K562 (cell line): ENCODE data around the gene MYADML2. TPM values are rescaled to one million over a fixed set of nuclear protein-coding genes. Genes with fewer than 3 reads are reported as not detected.

Experiments used
- ARID1B ChIP-seq: fragments of 450-650 bp; IDR thresholded peaks from 2 replicates; pipeline ENCODE4 v1.6.1; 2016; ENCODE audit warnings: antibody characterized with exemption, mild to moderate bottlenecking, inconsistent platforms
- HMGN3 ChIP-seq: IDR thresholded peaks from 2 replicates; pipeline ENCODE4 v1.6.1; 2011; ENCODE audit warnings: borderline replicate concordance, low read depth, mild to moderate bottlenecking, mixed read lengths, low read length; ENCODE audit not compliant: insufficient read length; ENCODE audit errors: extremely low read depth
- LCOR ChIP-seq: sonication (generic); formaldehyde crosslinking; IDR thresholded peaks from 2 replicates; pipeline ENCODE4 v1.8.0; 2022; ENCODE audit warnings: mild to moderate bottlenecking, missing genetic modification reagents
- MIER1 ChIP-seq: fragments of 450-650 bp; IDR thresholded peaks from 2 replicates; pipeline ENCODE4 v1.6.1; 2016; ENCODE audit warnings: antibody characterized with exemption, mild to moderate bottlenecking, low read depth
- SMARCA4 ChIP-seq: fragments of 450-650 bp; IDR thresholded peaks from 2 replicates; pipeline ENCODE4 v1.6.1; 2016
- TAL1 ChIP-seq: fragments of 450-650 bp; IDR thresholded peaks from 2 replicates; pipeline ENCODE4 v1.6.1; 2016; ENCODE audit warnings: mild to moderate bottlenecking
- ZC3H8 ChIP-seq: fragments of 450-650 bp; IDR thresholded peaks from 2 replicates; pipeline ENCODE4 v1.6.1; 2017
- ZNF140 ChIP-seq: fragments of 250-450 bp; sonication (Bioruptor Pico); IDR thresholded peaks from 2 replicates; pipeline ENCODE4 v1.8.0; 2021; ENCODE audit warnings: moderate library complexity, mild to moderate bottlenecking, inconsistent platforms
- ZNF76 ChIP-seq: fragments of 250-450 bp; sonication (Bioruptor Pico); IDR thresholded peaks from 2 replicates; pipeline ENCODE4 v1.4.0; 2020; ENCODE audit warnings: mild to moderate bottlenecking, moderate library complexity, borderline replicate concordance
- ZSCAN29 ChIP-seq: fragments of 450-650 bp; IDR thresholded peaks from 2 replicates; pipeline ENCODE4 v1.6.1; 2017
- polyA plus RNA-seq, 8 experiments: library from polyadenylated mRNA; depleted of rRNA in 4 of 8; stranded (reverse) in 5 of 8; unstranded in 3 of 8; fragments of >200 nt; fragmentation: Nextera tagmentation in 2 of 8; fragmentation: Illumina TruSeq in 1 of 8; extraction: Ambion mirVana in 2 of 8; extraction: Trizol in 1 of 8; gene quantifications; 2 replicates each; pipeline versions ENCODE4 v1.2.1 to v1.2.3, GENCODE V29; 2011 to 2014; ENCODE audit warnings: inconsistent platforms in 1 of 8, missing spikeins in 1 of 8
- total RNA-seq, 7 experiments: library from RNA; depleted of rRNA in 6 of 7; stranded (reverse); fragments of >200 nt in 6 of 7; fragmentation: Illumina TruSeq in 2 of 7; extraction: Trizol in 2 of 7; gene quantifications; 2 replicates each; pipeline versions ENCODE4 v1.2.1 to v1.2.3, GENCODE V29; 2011 to 2021; ENCODE audit warnings: low replicate concordance in 1 of 7
- TF ChIP-seq, protein P1 (sequence below): sonication (generic); IDR thresholded peaks from 2 replicates; pipeline ENCODE4 v1.6.1; 2016
- TF ChIP-seq, protein P2 (sequence below): fragments of 450-650 bp; IDR thresholded peaks from 2 replicates; pipeline ENCODE4 v1.6.1; 2016; ENCODE audit warnings: borderline replicate concordance
- TF ChIP-seq, protein P3 (sequence below): sonication (generic); formaldehyde crosslinking; IDR thresholded peaks from 2 replicates; pipeline ENCODE4 v1.8.1; 2022; ENCODE audit warnings: missing genetic modification reagents
- TF ChIP-seq, protein P4 (sequence below), 3 experiments: fragments of 200-800 bp in 1 of 3; sonication (Bioruptor generic) in 1 of 3; sonication (generic) in 1 of 3; formaldehyde crosslinking in 1 of 3; IDR thresholded peaks; 2 replicates each; pipeline versions ENCODE4 v1.6.1 to v1.8.0; 2016 to 2022; ENCODE audit warnings: mild to moderate bottlenecking in 2 of 3, missing compliant biosample characterization in 2 of 3, missing genetic modification characterization in 2 of 3, missing genetic modification reagents in 1 of 3
- TF ChIP-seq, protein P5 (sequence below): fragments of 250-450 bp; sonication (Bioruptor Pico); IDR thresholded peaks from 2 replicates; pipeline ENCODE4 v1.8.0; 2022; ENCODE audit warnings: inconsistent platforms, mild to moderate bottlenecking, moderate library complexity, borderline replicate concordance
- TF ChIP-seq, protein P6 (sequence below): fragments of 200-800 bp; sonication (Bioruptor generic); IDR thresholded peaks from 2 replicates; pipeline ENCODE4 v1.6.1; 2017; ENCODE audit warnings: missing genetic modification characterization, missing compliant biosample characterization
- TF ChIP-seq, protein P7 (sequence below): sonication (generic); formaldehyde crosslinking; IDR thresholded peaks from 2 replicates; pipeline ENCODE4 v1.4.0; 2020; ENCODE audit warnings: mild to moderate bottlenecking, missing genetic modification reagents

Gene MYADML2
- total and polyA plus RNA-seq, 9 of the 15 experiments (the other 6 are each of a cell fraction or from before 2014, with no cell fraction given) = not detected

DNA sequence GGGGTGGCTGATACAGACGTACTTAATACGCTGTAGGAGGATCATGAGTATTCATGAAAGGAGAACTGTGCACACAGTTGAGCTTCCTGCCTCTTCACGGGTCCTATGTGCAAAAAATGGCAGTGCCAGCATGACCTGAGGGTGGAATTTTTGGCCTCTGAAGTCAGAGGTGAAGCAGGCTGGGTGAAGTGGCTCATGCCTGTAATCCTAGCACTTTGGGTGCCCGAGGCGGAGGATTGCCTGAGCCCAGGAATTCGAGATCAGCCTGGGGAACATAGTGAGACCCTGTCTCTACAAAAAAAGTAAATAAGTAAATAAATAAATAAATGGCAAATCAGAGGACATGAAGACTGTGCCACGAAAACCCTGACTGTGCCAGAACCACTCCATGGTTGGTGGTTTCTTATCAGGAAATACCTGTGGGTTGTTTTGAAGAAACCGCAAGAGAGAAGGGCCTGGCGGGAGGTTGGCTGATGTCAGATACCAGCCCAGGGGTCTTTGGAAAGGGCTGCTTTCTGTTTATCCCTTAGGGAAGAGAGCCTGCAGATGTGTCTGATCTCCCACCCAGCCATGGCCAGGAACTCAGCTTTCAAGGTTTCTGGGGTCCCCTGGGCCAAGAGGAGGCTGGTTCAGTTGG is 33.8 kb upstream of the MYADML2 start (continued):
- TF ChIP-seq, protein P1, sequence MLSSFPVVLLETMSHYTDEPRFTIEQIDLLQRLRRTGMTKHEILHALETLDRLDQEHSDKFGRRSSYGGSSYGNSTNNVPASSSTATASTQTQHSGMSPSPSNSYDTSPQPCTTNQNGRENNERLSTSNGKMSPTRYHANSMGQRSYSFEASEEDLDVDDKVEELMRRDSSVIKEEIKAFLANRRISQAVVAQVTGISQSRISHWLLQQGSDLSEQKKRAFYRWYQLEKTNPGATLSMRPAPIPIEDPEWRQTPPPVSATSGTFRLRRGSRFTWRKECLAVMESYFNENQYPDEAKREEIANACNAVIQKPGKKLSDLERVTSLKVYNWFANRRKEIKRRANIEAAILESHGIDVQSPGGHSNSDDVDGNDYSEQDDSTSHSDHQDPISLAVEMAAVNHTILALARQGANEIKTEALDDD = no peak
- TF ChIP-seq MIER1 (no peak), HMGN3 (no peak), TAL1 (peak; percentile 14; the same call in 1 of the 2 replicates), ZSCAN29 (no peak), ZNF76 (CRISPR knock-in tag) (no peak), SMARCA4 (peak; percentile 31; the same call in 1 of the 2 replicates), ZNF140 (CRISPR knock-in tag) (no peak), ARID1B (peak; percentile 55; the same call in 1 of the 2 replicates), ZC3H8 (no peak), LCOR (CRISPR knock-in tag) (no peak)
- TF ChIP-seq, protein P2, sequence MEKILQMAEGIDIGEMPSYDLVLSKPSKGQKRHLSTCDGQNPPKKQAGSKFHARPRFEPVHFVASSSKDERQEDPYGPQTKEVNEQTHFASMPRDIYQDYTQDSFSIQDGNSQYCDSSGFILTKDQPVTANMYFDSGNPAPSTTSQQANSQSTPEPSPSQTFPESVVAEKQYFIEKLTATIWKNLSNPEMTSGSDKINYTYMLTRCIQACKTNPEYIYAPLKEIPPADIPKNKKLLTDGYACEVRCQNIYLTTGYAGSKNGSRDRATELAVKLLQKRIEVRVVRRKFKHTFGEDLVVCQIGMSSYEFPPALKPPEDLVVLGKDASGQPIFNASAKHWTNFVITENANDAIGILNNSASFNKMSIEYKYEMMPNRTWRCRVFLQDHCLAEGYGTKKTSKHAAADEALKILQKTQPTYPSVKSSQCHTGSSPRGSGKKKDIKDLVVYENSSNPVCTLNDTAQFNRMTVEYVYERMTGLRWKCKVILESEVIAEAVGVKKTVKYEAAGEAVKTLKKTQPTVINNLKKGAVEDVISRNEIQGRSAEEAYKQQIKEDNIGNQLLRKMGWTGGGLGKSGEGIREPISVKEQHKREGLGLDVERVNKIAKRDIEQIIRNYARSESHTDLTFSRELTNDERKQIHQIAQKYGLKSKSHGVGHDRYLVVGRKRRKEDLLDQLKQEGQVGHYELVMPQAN = no peak
- TF ChIP-seq, protein P3, sequence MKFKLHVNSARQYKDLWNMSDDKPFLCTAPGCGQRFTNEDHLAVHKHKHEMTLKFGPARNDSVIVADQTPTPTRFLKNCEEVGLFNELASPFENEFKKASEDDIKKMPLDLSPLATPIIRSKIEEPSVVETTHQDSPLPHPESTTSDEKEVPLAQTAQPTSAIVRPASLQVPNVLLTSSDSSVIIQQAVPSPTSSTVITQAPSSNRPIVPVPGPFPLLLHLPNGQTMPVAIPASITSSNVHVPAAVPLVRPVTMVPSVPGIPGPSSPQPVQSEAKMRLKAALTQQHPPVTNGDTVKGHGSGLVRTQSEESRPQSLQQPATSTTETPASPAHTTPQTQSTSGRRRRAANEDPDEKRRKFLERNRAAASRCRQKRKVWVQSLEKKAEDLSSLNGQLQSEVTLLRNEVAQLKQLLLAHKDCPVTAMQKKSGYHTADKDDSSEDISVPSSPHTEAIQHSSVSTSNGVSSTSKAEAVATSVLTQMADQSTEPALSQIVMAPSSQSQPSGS (CRISPR knock-in tag) = no peak
- TF ChIP-seq, protein P4, sequence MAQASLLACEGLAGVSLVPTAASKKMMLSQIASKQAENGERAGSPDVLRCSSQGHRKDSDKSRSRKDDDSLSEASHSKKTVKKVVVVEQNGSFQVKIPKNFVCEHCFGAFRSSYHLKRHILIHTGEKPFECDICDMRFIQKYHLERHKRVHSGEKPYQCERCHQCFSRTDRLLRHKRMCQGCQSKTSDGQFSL (CRISPR knock-in tag; IDR thresholded peaks at IDR 0.05) = peak; percentile 60
- TF ChIP-seq, protein P4 (tag; IDR thresholded peaks at IDR 0.05) = no peak
- TF ChIP-seq, protein P5, sequence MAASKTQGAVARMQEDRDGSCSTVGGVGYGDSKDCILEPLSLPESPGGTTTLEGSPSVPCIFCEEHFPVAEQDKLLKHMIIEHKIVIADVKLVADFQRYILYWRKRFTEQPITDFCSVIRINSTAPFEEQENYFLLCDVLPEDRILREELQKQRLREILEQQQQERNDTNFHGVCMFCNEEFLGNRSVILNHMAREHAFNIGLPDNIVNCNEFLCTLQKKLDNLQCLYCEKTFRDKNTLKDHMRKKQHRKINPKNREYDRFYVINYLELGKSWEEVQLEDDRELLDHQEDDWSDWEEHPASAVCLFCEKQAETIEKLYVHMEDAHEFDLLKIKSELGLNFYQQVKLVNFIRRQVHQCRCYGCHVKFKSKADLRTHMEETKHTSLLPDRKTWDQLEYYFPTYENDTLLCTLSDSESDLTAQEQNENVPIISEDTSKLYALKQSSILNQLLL (CRISPR knock-in tag) = no peak
- TF ChIP-seq, protein P6, sequence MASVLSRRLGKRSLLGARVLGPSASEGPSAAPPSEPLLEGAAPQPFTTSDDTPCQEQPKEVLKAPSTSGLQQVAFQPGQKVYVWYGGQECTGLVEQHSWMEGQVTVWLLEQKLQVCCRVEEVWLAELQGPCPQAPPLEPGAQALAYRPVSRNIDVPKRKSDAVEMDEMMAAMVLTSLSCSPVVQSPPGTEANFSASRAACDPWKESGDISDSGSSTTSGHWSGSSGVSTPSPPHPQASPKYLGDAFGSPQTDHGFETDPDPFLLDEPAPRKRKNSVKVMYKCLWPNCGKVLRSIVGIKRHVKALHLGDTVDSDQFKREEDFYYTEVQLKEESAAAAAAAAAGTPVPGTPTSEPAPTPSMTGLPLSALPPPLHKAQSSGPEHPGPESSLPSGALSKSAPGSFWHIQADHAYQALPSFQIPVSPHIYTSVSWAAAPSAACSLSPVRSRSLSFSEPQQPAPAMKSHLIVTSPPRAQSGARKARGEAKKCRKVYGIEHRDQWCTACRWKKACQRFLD (CRISPR knock-in tag) = no peak
- TF ChIP-seq, protein P7, sequence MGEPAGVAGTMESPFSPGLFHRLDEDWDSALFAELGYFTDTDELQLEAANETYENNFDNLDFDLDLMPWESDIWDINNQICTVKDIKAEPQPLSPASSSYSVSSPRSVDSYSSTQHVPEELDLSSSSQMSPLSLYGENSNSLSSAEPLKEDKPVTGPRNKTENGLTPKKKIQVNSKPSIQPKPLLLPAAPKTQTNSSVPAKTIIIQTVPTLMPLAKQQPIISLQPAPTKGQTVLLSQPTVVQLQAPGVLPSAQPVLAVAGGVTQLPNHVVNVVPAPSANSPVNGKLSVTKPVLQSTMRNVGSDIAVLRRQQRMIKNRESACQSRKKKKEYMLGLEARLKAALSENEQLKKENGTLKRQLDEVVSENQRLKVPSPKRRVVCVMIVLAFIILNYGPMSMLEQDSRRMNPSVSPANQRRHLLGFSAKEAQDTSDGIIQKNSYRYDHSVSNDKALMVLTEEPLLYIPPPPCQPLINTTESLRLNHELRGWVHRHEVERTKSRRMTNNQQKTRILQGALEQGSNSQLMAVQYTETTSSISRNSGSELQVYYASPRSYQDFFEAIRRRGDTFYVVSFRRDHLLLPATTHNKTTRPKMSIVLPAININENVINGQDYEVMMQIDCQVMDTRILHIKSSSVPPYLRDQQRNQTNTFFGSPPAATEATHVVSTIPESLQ = no peak
